NCI-H146 (cell line): ENCODE data around the gene PCBP3.

Experiments
- DNase-seq: peaks from one replicate; lab custom pipeline; 2025; lab: John Stamatoyannopoulos, UW

PCBP3 gene

GRCh38 chr21:45981151-45982091 is 337.9 kb downstream of the PCBP3 start, which contains the start of gene COL6A1:
COL6A1 (plus strand) TSS chr21:45981770; CDS start chr21:45981851, 81 bp downstream.
- DNase-seq: peak; percentile 18

GRCh38 chr21:45982092-45982757 is 338.7 kb downstream of the PCBP3 start:
- no peak for DNase-seq

GRCh38 chr21:45982758-45983648 is 339.5 kb downstream of the PCBP3 start:
- no peak for DNase-seq

GRCh38 chr21:45983649-45983965 is 340.1 kb downstream of the PCBP3 start:
- no peak for DNase-seq

GRCh38 chr21:45983981-45984551 is 340.5 kb downstream of the PCBP3 start:
- DNase-seq: no peak

- DNase-seq: no peak
Observed at GRCh38 chr21:45984584-45985095, 341.1 kb downstream of the PCBP3 start.

GRCh38 chr21:45985471-45986315 is 342.2 kb downstream of the PCBP3 start:
- no peak for DNase-seq

- no peak for DNase-seq
Observed at GRCh38 chr21:45986316-45987051, 343.0 kb downstream of the PCBP3 start.

GRCh38 chr21:45987121-45987711 is 343.7 kb downstream of the PCBP3 start:
- DNase-seq: no peak

GRCh38 chr21:45988366-45989347 is 345.1 kb downstream of the PCBP3 start:
- DNase-seq: no peak

GRCh38 chr21:45989355-45990048 is 346.0 kb downstream of the PCBP3 start:
- DNase-seq: no peak

- no peak for DNase-seq
Observed at GRCh38 chr21:45990049-45990711, 346.7 kb downstream of the PCBP3 start.

GRCh38 chr21:45990741-45991605 is 347.4 kb downstream of the PCBP3 start:
- DNase-seq: no peak

- DNase-seq: no peak
Observed at GRCh38 chr21:45991606-45992300, 348.2 kb downstream of the PCBP3 start.
